Neuronal stem cell (in vitro differentiated cells): Measurements from ENCODE around the gene RNF167.
A peak's percentile ranks its signal among the peaks of the same experiment; 100 is the strongest.

ENCODE experiments used
- DNase-seq: peaks from one replicate; pipeline ENCODE4 v3.0.0-alpha.2; 2013; ENCODE audit warnings: low spot score
- H2AFZ ChIP-seq: one replicate; pipeline ENCODE4 v1.6.1; 2013; ENCODE audit warnings: mild to moderate bottlenecking, low read length, inconsistent platforms
- H2AK5ac ChIP-seq: 2 replicates; pipeline ENCODE4 v1.6.1; 2013; ENCODE audit warnings: low read depth, mild to moderate bottlenecking, inconsistent platforms, low read length, moderate library complexity, mixed read lengths
- H2BK120ac ChIP-seq: 2 replicates; pipeline ENCODE4 v1.6.1; 2013; ENCODE audit warnings: low read depth, mild to moderate bottlenecking, inconsistent platforms, low read length, moderate library complexity, mixed read lengths
- H2BK12ac ChIP-seq: one replicate; pipeline ENCODE4 v1.6.1; 2013; ENCODE audit warnings: low read length, inconsistent platforms
- H2BK15ac ChIP-seq: 2 replicates; pipeline ENCODE4 v1.6.1; 2013; ENCODE audit warnings: mild to moderate bottlenecking, low read length, inconsistent platforms, mixed read lengths
- H2BK5ac ChIP-seq: one replicate; pipeline ENCODE4 v1.6.1; 2013; ENCODE audit warnings: inconsistent platforms, mild to moderate bottlenecking, low read length, moderate library complexity
- H3K14ac ChIP-seq: one replicate; pipeline ENCODE4 v1.6.1; 2013; ENCODE audit warnings: low read length, inconsistent platforms
- H3K18ac ChIP-seq: 2 replicates; pipeline ENCODE4 v1.6.1; 2013; ENCODE audit warnings: low read length, inconsistent platforms
- H3K23ac ChIP-seq: 2 replicates; pipeline ENCODE4 v1.6.1; 2013; ENCODE audit warnings: low read depth, mild to moderate bottlenecking, mixed read lengths, low read length, inconsistent platforms; ENCODE audit not compliant: poor library complexity
- H3K27ac ChIP-seq: replicated peaks from 3 replicates; pipeline ENCODE4 v1.5.1; 2013; ENCODE audit warnings: low read length, inconsistent platforms
- H3K27me3 ChIP-seq, 3 experiments: 2 replicates each; pipeline ENCODE4 v1.6.1; 2013; ENCODE audit warnings: low read length in 3 of 3, mild to moderate bottlenecking in 2 of 3, inconsistent platforms in 1 of 3, low read depth in 1 of 3, mixed read lengths in 1 of 3, moderate library complexity in 1 of 3; ENCODE audit not compliant: control insufficient read depth in 3 of 3, insufficient read depth in 3 of 3
- H3K36me3 ChIP-seq, 2 donors: replicated peaks in 1 of 2; 2 replicates each; pipeline ENCODE4 v1.6.1; 2013; ENCODE audit warnings: low read length in 2 of 2; ENCODE audit not compliant: control insufficient read depth in 2 of 2, insufficient read depth in 2 of 2
- H3K4ac ChIP-seq: 2 replicates; pipeline ENCODE4 v1.6.1; 2013; ENCODE audit warnings: inconsistent platforms, mild to moderate bottlenecking, low read length, moderate library complexity
- H3K4me1 ChIP-seq, 2 donors: 1 replicate in 1 of 2; 2 replicates in 1 of 2; pipeline ENCODE4 v1.6.1; 2013; ENCODE audit warnings: low read length in 2 of 2, low read depth in 1 of 2; ENCODE audit not compliant: control insufficient read depth in 2 of 2, insufficient read depth in 1 of 2
- H3K4me2 ChIP-seq: one replicate; pipeline ENCODE4 v1.6.1; 2013; ENCODE audit warnings: mild to moderate bottlenecking, low read length, inconsistent platforms; ENCODE audit not compliant: insufficient read depth, poor library complexity, severe bottlenecking
- H3K4me3 ChIP-seq, 2 donors: 2 replicates each; pipeline ENCODE4 v1.5.1; 2013; ENCODE audit warnings: low read length in 2 of 2, mild to moderate bottlenecking in 2 of 2, inconsistent platforms in 1 of 2, moderate library complexity in 1 of 2
- H3K79me1 ChIP-seq: one replicate; pipeline ENCODE4 v1.6.1; 2013; ENCODE audit warnings: low read depth, mild to moderate bottlenecking, inconsistent platforms, low read length, moderate library complexity
- H3K9ac ChIP-seq: one replicate; pipeline ENCODE4 v1.6.1; 2013; ENCODE audit warnings: mild to moderate bottlenecking, low read depth, low read length, inconsistent platforms; ENCODE audit not compliant: poor library complexity
- H3K9me3 ChIP-seq, 2 donors: replicated peaks in 1 of 2; 2 replicates each; pipeline versions ENCODE3 to v1.6.1; 2013; ENCODE audit warnings: low read length in 2 of 2, mild to moderate bottlenecking in 2 of 2, inconsistent platforms in 1 of 2, low read depth in 1 of 2, mixed read lengths in 1 of 2, moderate library complexity in 1 of 2; ENCODE audit not compliant: control insufficient read depth in 2 of 2, insufficient read depth in 1 of 2
- H4K8ac ChIP-seq: one replicate; pipeline ENCODE4 v1.6.1; 2013; ENCODE audit warnings: low read depth, mild to moderate bottlenecking, inconsistent platforms, low read length, moderate library complexity
- H4K91ac ChIP-seq: one replicate; pipeline ENCODE4 v1.6.1; 2013; ENCODE audit warnings: low read length, low read depth, mild to moderate bottlenecking, inconsistent platforms; ENCODE audit not compliant: poor library complexity
- WGBS, 2 donors: extraction: QIAGEN DNeasy Blood & Tissue Kit; methylation state at CpG; one replicate each; pipeline ENCODE4 v1.1.7; 2013; ENCODE audit warnings: missing lambda C conversion rate in 2 of 2, mixed read lengths in 1 of 2; ENCODE audit not compliant: insufficient read length in 2 of 2, insufficient replicate concordance in 1 of 2; ENCODE audit errors: extremely low coverage in 2 of 2; 5-methylcytosine and 5-hydroxymethylcytosine counted together

Gene RNF167

GRCh38 chr17:4898927-4899326 is 41.1 kb upstream of the RNF167 start:
- no peak overlapping the region for H2BK120ac ChIP-seq
- no peak overlapping the region for H2BK12ac ChIP-seq
- WGBS, 2 donors, result no CpG with 5 or more reads among the region's 34 CpGs
- peaks cover 0 to 1% of the 10 kb centered on the region in 2 donors for H3K4me1 ChIP-seq
- H3K4ac ChIP-seq, result no peak overlapping the region
- H3K23ac ChIP-seq, result no peak overlapping the region
- no peak overlapping the region for H3K4me3 ChIP-seq
- no peak overlapping the region for H2AFZ ChIP-seq
- no peak overlapping the region for H2AK5ac ChIP-seq
- H3K18ac ChIP-seq, result no peak overlapping the region
- H3K9me3 ChIP-seq, result no peaks in the 10 kb centered on the region
- no peak overlapping the region for H3K9ac ChIP-seq
- no peak overlapping the region for H4K8ac ChIP-seq
- peaks cover 3% of the 10 kb centered on the region for H3K79me1 ChIP-seq
- H3K27ac ChIP-seq, result no peak overlapping the region
- H2BK5ac ChIP-seq, result no peak overlapping the region
- H4K91ac ChIP-seq, result no peak overlapping the region
- H3K4me2 ChIP-seq, result no peak overlapping the region
- peaks cover 0 to 3% (median 0%) of the 10 kb centered on the region in 3 experiments for H3K27me3 ChIP-seq
- H3K36me3 ChIP-seq, result peaks cover 26 to 56% of the 10 kb centered on the region in 2 donors
- no peak for DNase-seq
- no peak overlapping the region for H3K14ac ChIP-seq
- no peak overlapping the region for H2BK15ac ChIP-seq

- Histone ChIP-seq H2BK12ac (peak within 1 kb of the TSS; percentile 73), H3K79me1 (peaks cover 2% of the 10 kb centered on the region), H3K4me3 (peak within 1 kb of the TSS in 1 of 2 donors; percentile 55), H2AK5ac (peak within 1 kb of the TSS; percentile 26), H3K9ac (no peak within 1 kb of the TSS), H3K36me3 (peaks cover 20 to 49% of the 10 kb centered on the region in 2 donors), H3K4me2 (peak within 1 kb of the TSS; percentile 18), H3K4ac (no peak within 1 kb of the TSS), H4K91ac (no peak within 1 kb of the TSS), H3K18ac (peak within 1 kb of the TSS; percentile 57), H2AFZ (no peak within 1 kb of the TSS), H3K27ac (no peak within 1 kb of the TSS), H3K14ac (peak within 1 kb of the TSS; percentile 47), H4K8ac (no peak within 1 kb of the TSS), H3K27me3 (peaks cover 0 to 3% (median 0%) of the 10 kb centered on the region in 3 experiments), H2BK15ac (no peak within 1 kb of the TSS), H2BK120ac (peak within 1 kb of the TSS; percentile 47), H3K23ac (peak within 1 kb of the TSS; percentile 55), H2BK5ac (peak within 1 kb of the TSS; percentile 13), H3K4me1 (peaks cover 0 to 1% of the 10 kb centered on the region in 2 donors), H3K9me3 (no peaks in the 10 kb centered on the region)
- WGBS, 2 donors, result no CpG with 5 or more reads among the region's 60 CpGs
- DNase-seq, result no peak
Observed at GRCh38 chr17:4899341-4900230, 40.5 kb upstream of the RNF167 start, which contains the start of gene C17orf107. Gene C17orf107, plus strand, starts transcription at chr17:4899536. Its CDS starts 227 bp downstream, at chr17:4899763.

GRCh38 chr17:4900231-4901107 is 39.6 kb upstream of the RNF167 start:
- H2BK120ac ChIP-seq, result peak overlapping the region; percentile 72
- peak overlapping the region; percentile 71 for H3K18ac ChIP-seq
- peaks cover 0 to 4% (median 0%) of the 10 kb centered on the region in 3 experiments for H3K27me3 ChIP-seq
- no peaks in the 10 kb centered on the region for H3K9me3 ChIP-seq
- H4K8ac ChIP-seq, result peak overlapping the region; percentile 17
- no peak overlapping the region for H3K27ac ChIP-seq
- peak overlapping the region; percentile 47 for H3K14ac ChIP-seq
- H2BK15ac ChIP-seq, result no peak overlapping the region
- peak overlapping the region; percentile 63 for H2AK5ac ChIP-seq
- peaks cover 2% of the 10 kb centered on the region for H3K79me1 ChIP-seq
- no peak for DNase-seq
- no peak overlapping the region for H3K4ac ChIP-seq
- H3K4me2 ChIP-seq, result no peak overlapping the region
- H2BK5ac ChIP-seq, result peak overlapping the region; percentile 13
- H3K36me3 ChIP-seq, result peaks cover 11 to 41% of the 10 kb centered on the region in 2 donors
- no peak overlapping the region for H2AFZ ChIP-seq
- peak overlapping the region; percentile 55 for H3K23ac ChIP-seq
- peak overlapping the region; percentile 70 for H3K9ac ChIP-seq
- H3K4me3 ChIP-seq, result peak overlapping the region in 1 of 2 donors; percentile 38
- no CpG with 5 or more reads among the region's 65 CpGs for WGBS, 2 donors
- H4K91ac ChIP-seq, result no peak overlapping the region
- H3K4me1 ChIP-seq, result peaks cover 0 to 1% of the 10 kb centered on the region in 2 donors
- H2BK12ac ChIP-seq, result peak overlapping the region; percentile 3
